ENCODE measurements around the gene CCDC6.

GRCh38 chr10:59900048-59900727 is 6.2 kb downstream of the CCDC6 start:
- no peak for TF ChIP-seq CTCF (IDR thresholded peaks at IDR 0.05; ENCODE audit: poor library complexity, severe bottlenecking)
- no peak for TF ChIP-seq REST (IDR thresholded peaks at IDR 0.05; ENCODE audit: borderline replicate concordance)
- no peak for TF ChIP-seq MXI1 (conservative IDR thresholded peaks at IDR 0.05; ENCODE audit: poor library complexity, severe bottlenecking)

All from neural cell (in vitro differentiated cells).